HG03159 (cell line): ENCODE data around the gene SYVN1.
A peak's percentile ranks its signal among the peaks of the same experiment; 100 is the strongest.

ENCODE experiments used
- ATAC-seq: cut with Tn5 transposase; IDR thresholded peaks from one replicate; pipeline ENCODE4 v1.9.1; 2021; ENCODE audit warnings: mild to moderate bottlenecking, moderate library complexity; ENCODE audit not compliant: unreplicated experiment

Gene SYVN1

DNA sequence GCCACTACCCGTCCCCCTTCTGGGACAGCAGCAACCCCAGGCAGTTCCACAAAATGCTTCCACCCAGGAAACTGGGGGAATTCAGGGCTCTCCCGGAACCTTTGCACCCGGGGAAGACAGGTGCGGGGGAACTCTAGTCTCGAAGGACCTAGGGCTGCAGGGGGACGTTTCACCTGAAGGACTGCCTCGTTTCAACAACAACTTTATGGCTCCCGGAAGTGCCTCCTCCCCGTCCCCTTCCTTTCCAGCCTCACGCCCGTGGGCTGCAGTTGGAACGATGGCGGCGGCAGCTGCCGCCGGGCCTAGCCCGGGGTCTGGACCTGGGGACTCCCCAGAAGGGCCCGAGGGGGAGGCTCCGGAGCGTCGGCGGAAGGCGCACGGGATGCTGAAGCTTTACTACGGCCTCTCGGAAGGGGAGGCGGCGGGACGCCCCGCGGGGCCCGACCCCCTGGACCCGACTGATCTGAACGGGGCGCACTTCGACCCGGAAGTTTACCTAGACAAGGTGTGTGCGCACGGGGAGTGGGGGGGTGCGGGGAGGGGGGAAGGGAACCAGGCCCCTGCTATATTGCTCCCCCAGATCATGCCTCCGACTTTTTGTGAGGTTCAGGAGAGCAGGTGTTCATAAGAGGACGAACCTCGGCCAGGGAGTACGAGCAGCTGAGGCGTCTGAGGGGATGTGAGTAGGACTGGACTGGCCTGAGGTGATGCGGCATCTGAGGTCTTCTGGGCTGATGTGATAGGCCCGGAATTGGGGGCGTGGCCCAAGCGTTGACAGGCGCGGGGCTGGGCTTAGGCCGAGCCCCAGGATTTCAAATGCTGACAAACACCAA is 38.1 kb downstream of the SYVN1 start, which contains the start of gene VPS51:
VPS51 (plus strand) TSS at position 241 of the 833 bp plus-strand sequence; CDS start at position 278, 37 bp downstream.
- ATAC-seq: peak; percentile 88

DNA sequence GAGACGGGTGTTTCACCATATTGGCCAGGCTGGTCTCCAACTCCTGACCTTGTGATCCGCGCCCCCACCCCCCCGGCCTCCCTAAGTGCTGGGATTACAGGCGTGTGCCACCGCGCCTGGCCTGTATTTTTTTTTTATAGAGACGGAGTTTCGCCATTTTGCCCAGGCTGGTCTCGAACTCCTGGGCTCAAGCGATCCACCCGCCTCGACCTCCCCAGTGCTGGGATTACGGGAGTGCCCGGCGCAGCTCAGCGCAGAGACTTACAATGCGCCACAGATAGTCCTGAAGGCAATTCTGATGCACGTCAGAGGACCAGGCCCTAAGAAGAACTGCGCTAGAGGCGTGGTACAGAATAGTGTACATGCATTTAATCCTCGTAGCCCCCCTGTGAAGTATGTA is 38.9 kb downstream of the SYVN1 start:
- ATAC-seq: no peak

- no peak for ATAC-seq
Measured at GRCh38 chr11:65090628-65091027, 43.7 kb downstream of the SYVN1 start.

DNA sequence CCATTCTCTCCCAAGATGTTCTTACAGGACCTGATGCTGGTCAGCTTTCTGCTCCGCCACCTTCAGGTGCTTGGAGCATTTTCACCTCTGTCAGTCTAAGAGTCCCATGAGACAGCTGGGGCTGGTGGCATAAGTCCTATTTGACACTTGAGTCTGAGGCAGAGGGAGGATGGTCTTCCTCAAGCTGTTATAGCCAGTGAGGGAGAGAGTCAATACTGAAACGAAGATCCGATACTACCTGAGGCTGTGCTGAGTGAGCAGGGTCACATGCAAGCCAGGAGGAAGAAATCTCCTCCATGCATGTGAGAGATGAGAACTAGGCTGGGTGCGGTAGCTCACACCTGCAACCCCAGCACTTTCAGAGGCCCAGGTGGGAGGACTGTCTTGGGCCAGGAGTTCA is 44.7 kb downstream of the SYVN1 start:
- no peak for ATAC-seq

GRCh38 chr11:65087827-65088226 is 46.5 kb downstream of the SYVN1 start:
- no peak for ATAC-seq

DNA sequence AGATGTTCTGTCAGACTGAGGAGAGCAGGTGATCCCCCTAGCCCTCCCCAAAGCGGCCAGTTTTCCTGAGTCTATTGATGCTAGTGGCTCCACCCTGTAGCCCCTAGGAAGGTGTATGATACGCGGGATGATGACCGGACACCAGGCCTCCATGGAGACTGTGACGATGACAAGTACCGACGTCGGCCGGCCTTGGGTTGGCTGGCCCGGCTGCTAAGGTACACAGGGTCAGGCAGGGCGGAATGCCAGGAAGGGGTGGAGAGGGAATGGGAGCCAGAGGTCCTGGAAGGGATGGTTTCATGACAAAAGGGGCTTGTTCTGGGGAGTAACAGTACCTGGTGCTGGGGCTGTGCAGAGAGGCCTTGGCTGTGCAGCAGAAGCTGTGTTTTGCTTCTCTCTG is 47.1 kb downstream of the SYVN1 start:
- ATAC-seq: no peak

DNA sequence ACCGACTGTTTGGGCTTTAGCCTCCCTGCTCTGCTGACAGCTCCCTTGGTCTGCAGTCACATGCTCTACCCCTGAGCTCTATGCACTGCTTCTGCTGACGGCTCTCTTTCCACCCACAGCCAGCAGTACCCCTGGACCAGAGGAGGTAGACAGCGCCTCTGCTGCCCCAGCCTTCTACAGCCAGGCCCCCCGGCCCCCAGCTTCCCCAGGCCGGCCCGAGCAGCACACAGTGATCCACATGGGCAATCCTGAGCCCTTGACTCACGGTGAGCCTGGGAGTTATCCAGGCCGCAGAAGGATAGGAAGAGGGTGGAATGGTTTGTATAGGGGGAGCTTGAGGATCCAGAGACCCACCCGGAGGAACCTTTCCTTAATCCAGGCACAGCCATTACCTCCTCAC is 47.5 kb downstream of the SYVN1 start:
- no peak for ATAC-seq

DNA sequence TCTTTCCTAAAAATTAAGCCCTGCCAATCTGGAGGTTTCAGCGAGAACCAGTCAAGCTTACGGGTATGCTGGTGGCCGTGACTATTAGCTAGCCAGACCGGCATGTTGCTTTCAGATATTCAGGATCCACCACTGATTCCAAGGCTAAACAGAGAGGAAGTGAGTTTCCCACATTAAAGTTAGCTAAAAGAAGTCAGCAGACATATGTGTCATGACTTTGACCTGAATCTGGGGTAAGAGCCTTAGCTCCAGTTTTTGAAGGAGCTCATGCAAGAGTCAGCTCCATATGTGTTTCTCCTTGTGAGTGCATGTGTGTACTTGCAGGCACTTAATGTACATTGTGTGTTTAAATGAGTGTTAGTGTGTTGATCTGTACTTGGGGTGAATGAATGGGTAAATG is 48.9 kb downstream of the SYVN1 start:
- ATAC-seq: no peak

GRCh38 chr11:65084598-65085375 is 49.5 kb downstream of the SYVN1 start:
- ATAC-seq: peak; percentile 4

DNA sequence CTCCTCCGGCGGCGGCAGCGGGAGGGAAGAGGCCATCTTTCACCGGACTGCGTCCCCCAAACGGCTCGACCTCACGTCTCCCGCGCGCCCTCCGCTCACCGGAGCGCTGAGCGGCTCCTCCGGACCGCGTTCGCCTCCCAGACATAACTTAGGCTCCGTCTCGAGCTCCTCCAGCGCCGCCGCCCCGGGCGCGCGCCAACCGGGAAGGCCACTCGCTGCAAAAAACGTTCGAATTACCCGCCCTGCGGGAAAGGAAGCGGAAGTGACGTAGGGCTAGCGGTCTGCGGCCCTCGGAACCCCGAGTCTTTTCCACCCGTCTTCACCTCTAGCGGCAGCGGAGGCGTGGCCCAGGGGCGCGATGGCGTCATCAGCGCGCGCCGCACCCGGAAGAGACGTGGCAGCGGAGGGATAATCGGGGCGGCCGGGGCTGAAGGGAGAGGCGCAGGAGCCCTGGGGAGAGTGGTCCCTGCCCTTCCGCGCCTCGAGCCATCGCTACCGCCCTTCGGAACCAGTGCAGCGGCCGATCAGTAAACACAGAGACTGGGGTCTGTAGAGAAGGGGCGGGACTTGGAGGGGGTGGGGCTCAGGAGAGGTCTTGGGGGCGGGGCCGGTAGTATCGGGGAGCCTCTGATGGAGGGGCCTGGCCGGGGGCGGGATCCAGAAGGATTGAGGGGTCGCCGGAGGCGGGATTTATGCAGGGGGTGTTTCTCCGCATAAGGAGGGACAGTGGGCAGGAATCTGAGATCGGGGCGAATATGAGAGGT is 50.3 kb downstream of the SYVN1 start, which contains the start of the genes CDCA5 and ZFPL1:
CDCA5 (minus strand) TSS at position 207 of the 764 bp plus-strand sequence; CDS start at position 145, 62 bp downstream.
ZFPL1 (plus strand) TSS at position 389 of the 764 bp plus-strand sequence. CDS start 477 bp downstream, outside the sequence.
- peak; percentile 80 for ATAC-seq

- peak; percentile 16 for ATAC-seq
Measured at GRCh38 chr11:65083134-65083833, 51.0 kb downstream of the SYVN1 start.

- ATAC-seq: no peak
Measured at GRCh38 chr11:65078786-65079342, 55.5 kb downstream of the SYVN1 start.

GRCh38 chr11:65078151-65078550 is 56.2 kb downstream of the SYVN1 start:
- ATAC-seq: no peak

DNA sequence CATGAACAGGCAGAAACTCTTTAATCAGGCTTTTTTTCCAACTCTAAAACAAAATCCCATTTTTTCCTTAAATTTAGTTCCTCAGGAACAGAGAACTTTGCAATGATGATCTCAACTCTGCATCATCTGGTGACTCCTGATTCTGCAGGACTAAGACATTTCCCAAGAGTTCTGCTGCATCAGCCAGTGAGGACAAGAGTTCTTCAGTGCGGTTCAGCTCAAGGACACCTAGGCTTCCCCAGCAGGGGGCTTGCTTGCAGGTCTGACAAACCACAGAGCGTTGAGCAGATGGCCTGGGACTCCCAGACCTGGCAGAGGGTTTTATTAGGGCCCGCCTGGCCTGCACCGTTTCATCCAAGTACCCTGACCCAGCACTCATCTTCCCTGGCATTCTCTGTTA is 56.9 kb downstream of the SYVN1 start:
- ATAC-seq: no peak
